RWPE2 (cell line): ENCODE measurements around the gene NRG3.

Experiments
- ATAC-seq: fragments of 200-7000 bp; cut with Tn5 transposase; 3 replicates; pipeline ENCODE4 v1.9.1; 2021; ENCODE audit warnings: low read depth
- DNase-seq: peaks from one replicate; pipeline ENCODE4 v3.0.0-alpha.2; 2020; ENCODE audit warnings: low spot score
- H3K27ac ChIP-seq: fragments of 450-650 bp; 2 replicates; pipeline ENCODE4 v1.5.1; 2017; ENCODE audit warnings: mild to moderate bottlenecking; ENCODE audit not compliant: poor library complexity, severe bottlenecking
- H3K27me3 ChIP-seq: fragments of 250-450 bp; sonication (Bioruptor Pico); 2 replicates; pipeline ENCODE4 v1.5.1; 2021; ENCODE audit warnings: mild to moderate bottlenecking, moderate library complexity; ENCODE audit not compliant: insufficient read depth, poor library complexity, severe bottlenecking
- H3K36me3 ChIP-seq: fragments of 250-450 bp; sonication (Bioruptor Pico); 2 replicates; pipeline ENCODE4 v1.5.1; 2020; ENCODE audit warnings: low read depth, mild to moderate bottlenecking, moderate library complexity
- H3K4me1 ChIP-seq: fragments of 250-450 bp; sonication (Bioruptor Pico); 2 replicates; pipeline ENCODE4 v1.5.1; 2021; ENCODE audit warnings: mild to moderate bottlenecking, moderate library complexity; ENCODE audit not compliant: insufficient read depth, poor library complexity, severe bottlenecking
- H3K4me3 ChIP-seq: fragments of 250-450 bp; sonication (Bioruptor Pico); 2 replicates; pipeline ENCODE4 v1.5.1; 2021; ENCODE audit warnings: mild to moderate bottlenecking, moderate library complexity; ENCODE audit not compliant: severe bottlenecking
- H3K9me3 ChIP-seq: fragments of 250-450 bp; sonication (Bioruptor Pico); 2 replicates; pipeline ENCODE4 v1.5.1; 2021; ENCODE audit warnings: mild to moderate bottlenecking, moderate library complexity; ENCODE audit not compliant: severe bottlenecking
- CTCF ChIP-seq: fragments of 450-650 bp; IDR thresholded peaks from one replicate; pipeline ENCODE4 v1.5.1; 2017; ENCODE audit warnings: mild to moderate bottlenecking, moderate library complexity; ENCODE audit not compliant: poor library complexity, severe bottlenecking

NRG3 gene

GRCh38 chr10:82251222-82251906 is 376.4 kb downstream of the NRG3 start:
- Histone ChIP-seq H3K4me1 (no peaks in the 10 kb centered on the region), H3K27me3 (no peaks in the 10 kb centered on the region), H3K36me3 (no peaks in the 10 kb centered on the region), H3K27ac (no peak overlapping the region), H3K9me3 (no peaks in the 10 kb centered on the region), H3K4me3 (no peak overlapping the region)
- ATAC-seq = no peak
- no peak for TF ChIP-seq CTCF
- DNase-seq = no peak

GRCh38 chr10:82252081-82252480 is 377.1 kb downstream of the NRG3 start:
- no peak for DNase-seq
- Histone ChIP-seq H3K4me3 (no peak overlapping the region), H3K36me3 (no peaks in the 10 kb centered on the region), H3K9me3 (no peaks in the 10 kb centered on the region), H3K27ac (no peak overlapping the region), H3K4me1 (no peaks in the 10 kb centered on the region), H3K27me3 (no peaks in the 10 kb centered on the region)
- ATAC-seq = no peak
- TF ChIP-seq CTCF = no peak

GRCh38 chr10:82254237-82254636 is 379.2 kb downstream of the NRG3 start:
- H3K36me3 ChIP-seq = no peaks in the 10 kb centered on the region
- no peak for TF ChIP-seq CTCF
- ATAC-seq = no peak

GRCh38 chr10:82256275-82256674 is 381.3 kb downstream of the NRG3 start:
- ATAC-seq = no peak
- no peak for TF ChIP-seq CTCF
- no peak for DNase-seq
- Histone ChIP-seq H3K36me3 (no peaks in the 10 kb centered on the region), H3K4me1 (no peaks in the 10 kb centered on the region), H3K27me3 (no peaks in the 10 kb centered on the region), H3K9me3 (no peaks in the 10 kb centered on the region), H3K27ac (no peak overlapping the region), H3K4me3 (no peak overlapping the region)

More at GRCh38 chr10:82254237-82254636, 379.2 kb downstream of the NRG3 start:
- H3K4me3 ChIP-seq = no peak overlapping the region
- H3K27ac ChIP-seq = no peak overlapping the region
- no peaks in the 10 kb centered on the region for H3K9me3 ChIP-seq
- no peaks in the 10 kb centered on the region for H3K4me1 ChIP-seq
- DNase-seq = no peak
- H3K27me3 ChIP-seq = no peaks in the 10 kb centered on the region

GRCh38 chr10:82266438-82266837 is 391.4 kb downstream of the NRG3 start:
- no peak for TF ChIP-seq CTCF
- Histone ChIP-seq H3K27me3 (no peaks in the 10 kb centered on the region), H3K9me3 (peaks cover 2% of the 10 kb centered on the region), H3K36me3 (no peaks in the 10 kb centered on the region), H3K4me3 (no peak overlapping the region), H3K4me1 (no peaks in the 10 kb centered on the region), H3K27ac (peak overlapping the region; percentile 68)
- ATAC-seq (peak; percentile 84), DNase-seq (no peak)
